Lower leg skin (tissue), 3 donors: Measurements from ENCODE around the gene MR1.

Source experiments
- POLR2A ChIP-seq, 2 donors: fragments of 450-650 bp; IDR thresholded peaks; one replicate each; pipeline ENCODE4 v1.6.1; 2016 to 2017; ENCODE audit warnings: antibody characterized with exemption in 2 of 2, mild to moderate bottlenecking in 1 of 2, moderate library complexity in 1 of 2
- TF ChIP-seq, protein P1 (sequence below), 3 donors: fragments of 450-650 bp; IDR thresholded peaks; one replicate each; pipeline ENCODE4 v1.5.1; 2016; ENCODE audit warnings: antibody characterized with exemption in 3 of 3, mild to moderate bottlenecking in 3 of 3, moderate library complexity in 2 of 3

DNA sequence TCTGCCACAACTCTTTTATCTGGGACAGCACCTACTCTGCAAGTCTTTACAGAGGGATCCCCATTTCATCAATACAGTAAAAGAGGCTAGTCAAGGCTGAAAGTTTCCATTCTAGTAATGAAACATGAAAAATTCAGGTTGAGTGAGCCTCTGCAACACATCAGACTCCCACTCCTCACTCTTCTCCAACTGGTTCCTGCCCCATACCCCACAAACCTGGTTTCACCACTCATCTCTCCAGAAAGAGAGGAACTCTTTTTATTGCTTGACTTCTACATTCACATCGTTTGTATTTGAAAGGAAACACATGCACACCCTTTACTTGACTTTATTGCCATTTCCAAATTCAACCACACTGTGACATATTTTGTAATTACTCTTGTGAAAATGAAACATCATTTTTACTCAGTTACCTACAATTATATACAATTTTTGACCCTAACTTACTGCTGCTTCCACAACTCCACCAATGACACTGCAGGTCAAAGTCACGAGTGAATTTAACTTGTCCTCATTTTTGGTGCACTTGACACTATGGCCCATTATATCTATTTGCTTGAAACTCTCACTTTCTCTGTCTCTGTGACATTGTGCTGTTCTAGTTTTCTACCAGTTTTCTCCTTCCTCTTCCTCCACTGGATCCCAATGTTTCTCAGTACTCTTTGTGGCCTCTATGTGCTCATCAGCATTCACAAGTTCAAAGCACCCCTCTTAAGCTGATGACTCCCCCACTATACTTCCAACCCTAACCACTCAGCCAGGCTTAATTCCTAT, 19.1 kb upstream of the MR1 start:
- TF ChIP-seq POLR2A (IDR thresholded peaks at IDR 0.05) = no peak
- TF ChIP-seq, protein P1, sequence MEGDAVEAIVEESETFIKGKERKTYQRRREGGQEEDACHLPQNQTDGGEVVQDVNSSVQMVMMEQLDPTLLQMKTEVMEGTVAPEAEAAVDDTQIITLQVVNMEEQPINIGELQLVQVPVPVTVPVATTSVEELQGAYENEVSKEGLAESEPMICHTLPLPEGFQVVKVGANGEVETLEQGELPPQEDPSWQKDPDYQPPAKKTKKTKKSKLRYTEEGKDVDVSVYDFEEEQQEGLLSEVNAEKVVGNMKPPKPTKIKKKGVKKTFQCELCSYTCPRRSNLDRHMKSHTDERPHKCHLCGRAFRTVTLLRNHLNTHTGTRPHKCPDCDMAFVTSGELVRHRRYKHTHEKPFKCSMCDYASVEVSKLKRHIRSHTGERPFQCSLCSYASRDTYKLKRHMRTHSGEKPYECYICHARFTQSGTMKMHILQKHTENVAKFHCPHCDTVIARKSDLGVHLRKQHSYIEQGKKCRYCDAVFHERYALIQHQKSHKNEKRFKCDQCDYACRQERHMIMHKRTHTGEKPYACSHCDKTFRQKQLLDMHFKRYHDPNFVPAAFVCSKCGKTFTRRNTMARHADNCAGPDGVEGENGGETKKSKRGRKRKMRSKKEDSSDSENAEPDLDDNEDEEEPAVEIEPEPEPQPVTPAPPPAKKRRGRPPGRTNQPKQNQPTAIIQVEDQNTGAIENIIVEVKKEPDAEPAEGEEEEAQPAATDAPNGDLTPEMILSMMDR (IDR thresholded peaks at IDR 0.05) = no peak
